HepG2 (cell line): ENCODE measurements around the gene DDX19B. TPM values are rescaled to one million over a fixed set of nuclear protein-coding genes. Genes with fewer than 3 reads are reported as not detected.

Experiments used
- ATAC-seq: fragments of 200-7000 bp; cut with Tn5 transposase; 3 replicates; pipeline ENCODE4 v1.9.1; 2020; ENCODE audit warnings: mild to moderate bottlenecking, moderate library complexity
- BruUV-seq: library from RNA; stranded (reverse); fragments of 400-500 nt; replicated peaks from 2 replicates; lab custom pipeline; 2021; lab: Mats Ljungman, UMichigan
- CTCF ChIA-PET: fragments of 300-600 bp; formaldehyde crosslinking; extraction: SDS; loops from one replicate; lab custom pipeline; 2021; ENCODE audit warnings: low total read pairs, inconsistent platforms, low intra/inter-chr PET ratio; lab: Yijun Ruan, JAX
- POLR2A ChIA-PET: fragments of 350-600 bp; sonication (Branson Sonifier 250); formaldehyde crosslinking; loops from one replicate; lab custom pipeline; 2020; ENCODE audit warnings: antibody characterized with exemption, inconsistent platforms; lab: Yijun Ruan, JAX
- DNase-seq: peaks from one replicate; pipeline ENCODE4 v3.0.0-alpha.2; 2015; ENCODE audit warnings: low spot score
- FAIRE-seq: peaks from 3 replicates; lab custom pipeline; 2011; peaks lifted over from hg19 to GRCh38; lab: Jason Lieb, UNC
- H2AFZ ChIP-seq: one replicate; pipeline ENCODE4 v1.6.1; 2011; ENCODE audit warnings: low read length, inconsistent platforms
- H3K27ac ChIP-seq: fragments of 300-600 bp; 3 replicates; pipeline ENCODE4 v1.8.0; 2011; ENCODE audit warnings: mixed run types, mild to moderate bottlenecking, mixed read lengths, low read length, inconsistent platforms; ENCODE audit not compliant: insufficient read depth; ENCODE audit errors: extremely low read length
- H3K27me3 ChIP-seq, 2 experiments: fragments of 200-600 bp in 1 of 2; 2 replicates in 1 of 2; 3 replicates in 1 of 2; pipeline versions ENCODE4 v1.6.0 to v1.8.0; 2011; ENCODE audit warnings: low read length in 2 of 2, mild to moderate bottlenecking in 2 of 2, moderate library complexity in 2 of 2, inconsistent platforms in 1 of 2; ENCODE audit not compliant: insufficient read depth in 2 of 2, control insufficient read depth in 1 of 2
- H3K36me3 ChIP-seq, 2 experiments: fragments of 200-600 bp in 1 of 2; replicated peaks in 1 of 2; 2 replicates in 1 of 2; 3 replicates in 1 of 2; pipeline versions ENCODE4 v1.5.1 to v1.8.0; 2011; ENCODE audit warnings: low read length in 2 of 2, inconsistent platforms in 1 of 2; ENCODE audit not compliant: insufficient read depth in 2 of 2, control insufficient read depth in 1 of 2
- H3K4me1 ChIP-seq: 2 replicates; pipeline ENCODE4 v1.5.1; 2012; ENCODE audit warnings: low read length, inconsistent platforms; ENCODE audit not compliant: insufficient read depth
- H3K4me2 ChIP-seq: 2 replicates; pipeline ENCODE4 v1.6.0; 2011; ENCODE audit warnings: low read depth, low read length, inconsistent platforms
- H3K4me3 ChIP-seq, 3 experiments: fragments of 200-600 bp in 1 of 3; sonication (generic), shearing (Covaris generic) in 1 of 3; replicated peaks in 1 of 3; 2 replicates each; pipeline ENCODE4 v1.5.1; 2011 to 2016; ENCODE audit warnings: low read length in 3 of 3, inconsistent platforms in 2 of 3, low read depth in 2 of 3, mild to moderate bottlenecking in 2 of 3, control low read depth in 1 of 3, mixed read lengths in 1 of 3; ENCODE audit not compliant: insufficient read depth in 1 of 3
- H3K79me2 ChIP-seq: one replicate; pipeline ENCODE4 v1.6.1; 2011; ENCODE audit warnings: low read length, inconsistent platforms; ENCODE audit not compliant: insufficient read depth
- H3K9ac ChIP-seq: 2 replicates; pipeline ENCODE4 v1.6.0; 2011; ENCODE audit warnings: mild to moderate bottlenecking, low read depth, low read length, inconsistent platforms; ENCODE audit not compliant: insufficient read depth
- H3K9me3 ChIP-seq: 2 replicates; pipeline ENCODE4 v1.5.1; 2012; ENCODE audit warnings: mild to moderate bottlenecking, low read length
- H4K20me1 ChIP-seq: 2 replicates; pipeline ENCODE4 v1.6.0; 2011; ENCODE audit warnings: inconsistent platforms, mild to moderate bottlenecking, low read length, moderate library complexity; ENCODE audit not compliant: insufficient read depth
- FOXC1 ChIP-seq: sonication (generic); formaldehyde crosslinking; IDR thresholded peaks from 2 replicates; pipeline ENCODE4 v1.8.0; 2022; ENCODE audit warnings: mild to moderate bottlenecking, missing genetic modification reagents, borderline replicate concordance
- MXI1 ChIP-seq: IDR thresholded peaks from 3 replicates; pipeline ENCODE4 v1.6.1; 2012; ENCODE audit warnings: low read depth, low read length, inconsistent platforms, borderline replicate concordance
- PAF1 ChIP-seq: IDR thresholded peaks from 2 replicates; pipeline ENCODE4 v1.6.1; 2016; ENCODE audit warnings: missing genetic modification reagents, missing compliant biosample characterization
- ZFY ChIP-seq: sonication (generic); formaldehyde crosslinking; IDR thresholded peaks from 2 replicates; pipeline ENCODE4 v1.4.0; 2020; ENCODE audit warnings: missing genetic modification reagents
- ZNF121 ChIP-seq: sonication (generic); formaldehyde crosslinking; IDR thresholded peaks from 2 replicates; pipeline ENCODE4 v1.5.0; 2020; ENCODE audit warnings: mild to moderate bottlenecking, missing genetic modification reagents
- ZNF207 ChIP-seq: fragments of 450-650 bp; IDR thresholded peaks from 2 replicates; pipeline ENCODE4 v1.6.1; 2016; ENCODE audit warnings: antibody characterized with exemption, borderline replicate concordance
- ZNF484 ChIP-seq: sonication (generic); formaldehyde crosslinking; IDR thresholded peaks from 2 replicates; pipeline ENCODE4 v1.5.1; 2020; ENCODE audit warnings: mild to moderate bottlenecking, low read depth, missing genetic modification reagents, borderline replicate concordance
- WGBS: methylation state at CpG from one replicate; pipeline ENCODE4 v1.1.6; 2017; ENCODE audit warnings: low lambda C conversion rate; 5-methylcytosine and 5-hydroxymethylcytosine counted together
- in situ Hi-C: cut with HindIII; loops from 2 replicates; pipeline ENCODE4 v1.10.0; 2017; ENCODE audit warnings: low pct_unique_long_range_greater_than_20kb; ENCODE audit not compliant: extremely low pct_ligation_motif_present
- intact Hi-C: fragments of 100-400 bp; cut with micrococcal nuclease; formaldehyde crosslinking; loops from one replicate; pipeline ENCODE4 v1.10.0; 2022; ENCODE audit not compliant: unreplicated experiment
- polyA plus RNA-seq, 8 experiments: library from polyadenylated mRNA; depleted of rRNA in 3 of 8; stranded (reverse) in 7 of 8; unstranded in 1 of 8; fragments of >200 nt; fragmentation: Illumina TruSeq in 4 of 8; extraction: Trizol in 4 of 8; gene quantifications; 2 replicates each; pipeline versions ENCODE4 v1.2.1 to v1.2.3, GENCODE V29; 2011 to 2016; ENCODE audit warnings: low read depth in 4 of 8, missing spikeins in 1 of 8, mixed read lengths in 1 of 8; ENCODE audit not compliant: insufficient read depth in 1 of 8
- total RNA-seq, 5 experiments: library from RNA; depleted of rRNA; stranded (reverse); fragments of >200 nt; fragmentation: Illumina TruSeq; extraction: Trizol; gene quantifications; 2 replicates each; pipeline ENCODE4 v1.2.3, GENCODE V29; 2016; ENCODE audit warnings: low read depth in 1 of 5
- TF ChIP-seq, protein P1 (sequence below): sonication (generic); formaldehyde crosslinking; IDR thresholded peaks from 2 replicates; pipeline ENCODE4 v1.4.0; 2020; ENCODE audit warnings: low read depth, mild to moderate bottlenecking, missing genetic modification reagents
- TF ChIP-seq, protein P2 (sequence below): sonication (generic); formaldehyde crosslinking; IDR thresholded peaks from 2 replicates; pipeline ENCODE4 v1.4.0; 2020; ENCODE audit warnings: missing genetic modification reagents, borderline replicate concordance

DDX19B gene
- total and polyA plus RNA-seq, 2 of the 13 experiments (the other 11 are each of a cell fraction or from before 2014, with no cell fraction given) = 36.2 to 40.0 TPM

DNA sequence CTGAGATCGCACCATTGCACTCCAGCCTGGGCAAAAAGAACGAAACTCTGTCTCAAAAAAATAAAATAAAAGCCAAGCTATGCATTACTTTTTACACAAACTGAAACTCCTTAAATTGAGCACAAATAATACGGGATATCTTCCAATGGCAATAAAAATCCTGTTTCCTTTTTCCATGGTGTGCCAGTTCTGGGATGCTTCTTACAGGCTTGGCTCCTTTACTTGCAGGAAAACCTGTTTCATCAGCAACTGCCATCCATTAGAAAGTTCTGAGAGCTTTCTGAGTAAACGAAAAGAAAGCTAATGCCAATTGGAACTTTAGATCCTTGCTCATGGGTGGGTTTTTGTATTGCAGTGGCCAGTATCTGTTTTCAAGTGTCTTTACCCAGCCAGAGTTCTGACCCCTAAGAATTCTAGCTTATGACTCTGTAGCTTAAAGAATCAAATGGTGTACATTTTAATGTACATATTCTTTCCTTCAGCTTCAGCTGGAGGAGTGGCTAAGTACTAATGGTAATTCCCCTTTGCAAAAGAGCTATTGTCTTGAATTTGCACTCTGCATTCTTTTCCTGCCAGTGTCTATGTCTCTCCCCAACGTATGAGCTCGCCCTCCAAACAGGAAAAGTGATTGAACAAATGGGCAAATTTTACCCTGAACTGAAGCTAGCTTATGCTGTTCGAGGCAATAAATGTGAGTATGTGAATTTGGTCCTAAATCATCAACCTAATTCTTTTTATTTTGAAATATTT lies 26.2 kb downstream of the DDX19B start (continued):
- TF ChIP-seq, protein P1, sequence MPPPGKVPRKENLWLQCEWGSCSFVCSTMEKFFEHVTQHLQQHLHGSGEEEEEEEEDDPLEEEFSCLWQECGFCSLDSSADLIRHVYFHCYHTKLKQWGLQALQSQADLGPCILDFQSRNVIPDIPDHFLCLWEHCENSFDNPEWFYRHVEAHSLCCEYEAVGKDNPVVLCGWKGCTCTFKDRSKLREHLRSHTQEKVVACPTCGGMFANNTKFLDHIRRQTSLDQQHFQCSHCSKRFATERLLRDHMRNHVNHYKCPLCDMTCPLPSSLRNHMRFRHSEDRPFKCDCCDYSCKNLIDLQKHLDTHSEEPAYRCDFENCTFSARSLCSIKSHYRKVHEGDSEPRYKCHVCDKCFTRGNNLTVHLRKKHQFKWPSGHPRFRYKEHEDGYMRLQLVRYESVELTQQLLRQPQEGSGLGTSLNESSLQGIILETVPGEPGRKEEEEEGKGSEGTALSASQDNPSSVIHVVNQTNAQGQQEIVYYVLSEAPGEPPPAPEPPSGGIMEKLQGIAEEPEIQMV (CRISPR knock-in tag) = no peak
- TF ChIP-seq, protein P2, sequence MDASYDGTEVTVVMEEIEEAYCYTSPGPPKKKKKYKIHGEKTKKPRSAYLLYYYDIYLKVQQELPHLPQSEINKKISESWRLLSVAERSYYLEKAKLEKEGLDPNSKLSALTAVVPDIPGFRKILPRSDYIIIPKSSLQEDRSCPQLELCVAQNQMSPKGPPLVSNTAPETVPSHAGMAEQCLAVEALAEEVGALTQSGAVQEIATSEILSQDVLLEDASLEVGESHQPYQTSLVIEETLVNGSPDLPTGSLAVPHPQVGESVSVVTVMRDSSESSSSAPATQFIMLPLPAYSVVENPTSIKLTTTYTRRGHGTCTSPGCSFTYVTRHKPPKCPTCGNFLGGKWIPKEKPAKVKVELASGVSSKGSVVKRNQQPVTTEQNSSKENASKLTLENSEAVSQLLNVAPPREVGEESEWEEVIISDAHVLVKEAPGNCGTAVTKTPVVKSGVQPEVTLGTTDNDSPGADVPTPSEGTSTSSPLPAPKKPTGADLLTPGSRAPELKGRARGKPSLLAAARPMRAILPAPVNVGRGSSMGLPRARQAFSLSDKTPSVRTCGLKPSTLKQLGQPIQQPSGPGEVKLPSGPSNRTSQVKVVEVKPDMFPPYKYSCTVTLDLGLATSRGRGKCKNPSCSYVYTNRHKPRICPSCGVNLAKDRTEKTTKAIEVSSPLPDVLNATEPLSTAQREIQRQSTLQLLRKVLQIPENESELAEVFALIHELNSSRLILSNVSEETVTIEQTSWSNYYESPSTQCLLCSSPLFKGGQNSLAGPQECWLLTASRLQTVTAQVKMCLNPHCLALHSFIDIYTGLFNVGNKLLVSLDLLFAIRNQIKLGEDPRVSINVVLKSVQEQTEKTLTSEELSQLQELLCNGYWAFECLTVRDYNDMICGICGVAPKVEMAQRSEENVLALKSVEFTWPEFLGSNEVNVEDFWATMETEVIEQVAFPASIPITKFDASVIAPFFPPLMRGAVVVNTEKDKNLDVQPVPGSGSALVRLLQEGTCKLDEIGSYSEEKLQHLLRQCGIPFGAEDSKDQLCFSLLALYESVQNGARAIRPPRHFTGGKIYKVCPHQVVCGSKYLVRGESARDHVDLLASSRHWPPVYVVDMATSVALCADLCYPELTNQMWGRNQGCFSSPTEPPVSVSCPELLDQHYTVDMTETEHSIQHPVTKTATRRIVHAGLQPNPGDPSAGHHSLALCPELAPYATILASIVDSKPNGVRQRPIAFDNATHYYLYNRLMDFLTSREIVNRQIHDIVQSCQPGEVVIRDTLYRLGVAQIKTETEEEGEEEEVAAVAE (CRISPR knock-in tag) = no peak

DNA sequence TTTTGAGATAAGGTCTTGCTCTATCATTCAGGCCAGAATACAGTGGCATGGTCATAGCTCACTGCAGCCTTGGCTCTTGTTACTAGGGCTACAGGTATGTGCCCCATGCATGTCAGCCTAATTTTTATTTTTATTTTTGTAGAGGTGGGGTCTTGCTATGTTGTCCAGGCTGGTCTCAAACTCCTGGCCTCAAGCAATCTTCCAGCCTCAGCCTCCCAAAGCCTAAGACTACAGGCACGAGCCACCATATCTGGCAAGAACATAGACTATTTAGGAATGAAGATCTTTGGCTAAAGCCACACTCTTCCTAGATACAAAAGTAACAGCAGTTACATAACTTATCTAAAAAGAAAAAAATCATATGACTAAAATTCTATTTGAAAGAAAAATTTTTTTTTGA lies 32.1 kb downstream of the DDX19B start:
- TF ChIP-seq FOXC1 (no peak), MXI1 (0 out of 3 replicates have a peak, but pooled peaks have one; percentile 12), ZFY (CRISPR knock-in tag) (no peak), ZNF207 (no peak), ZNF121 (peak; percentile 60; the same call in 1 of the 2 replicates), ZNF484 (CRISPR knock-in tag) (no peak), PAF1 (no peak)
- H2AFZ ChIP-seq = no peak overlapping the region
- H3K4me3 ChIP-seq = no peak overlapping the region
- no peak for DNase-seq
- WGBS = 98% methylated on average over 1 of the region's 1 CpG
- no peaks in the 10 kb centered on the region for H3K79me2 ChIP-seq
- no peak for ATAC-seq
- no peak for FAIRE-seq
- peaks cover 30 to 54% of the 10 kb centered on the region in 2 experiments for H3K36me3 ChIP-seq
- no peak overlapping the region for H3K9ac ChIP-seq
- no peaks in the 10 kb centered on the region for H3K9me3 ChIP-seq
- intact Hi-C loops = no loop called here
- ChIA-PET CTCF (no interaction called here), POLR2A (interaction anchor here (1.2 to 1.3 kb wide), 2 partner anchors 16 to 43 kb away, joined by 3 to 5 read pairs; partner anchors contain the start of gene DDX19A)
- no peaks in the 10 kb centered on the region for H3K4me1 ChIP-seq
- H4K20me1 ChIP-seq = no peaks in the 10 kb centered on the region
- H3K4me2 ChIP-seq = no peak overlapping the region
- no TSS peak for BruUV-seq
- H3K27me3 ChIP-seq = no peaks in the 10 kb centered on the region
- H3K27ac ChIP-seq = no peak overlapping the region
- in situ Hi-C loops = no loop called here
